Measurements from ENCODE around the gene DDOST. TPM values are rescaled to one million over a fixed set of nuclear protein-coding genes. Genes with fewer than 3 reads are reported as not detected.
A peak's percentile ranks its signal among the peaks of the same experiment; 100 is the strongest.

Gene DDOST
- total RNA-seq, 6 donors from 2014 or later = 54.5 to 212 (median 141) TPM

- Histone ChIP-seq H3K36me3 (no peaks in the 10 kb centered on the region), H3K4me3 (no peak overlapping the region), H3K9me3 (no peaks in the 10 kb centered on the region), H3K27ac (no peak overlapping the region), H3K27me3 (no peaks in the 10 kb centered on the region), H3K4me1 (peaks cover 6 to 14% (median 8%) of the 10 kb centered on the region in 4 donors)
- no peak for ATAC-seq (ENCODE audit: low FRiP score in 2 of 2)
- TF ChIP-seq POLR2A (IDR thresholded peaks at IDR 0.05) (no peak), CTCF (IDR thresholded peaks at IDR 0.05) (no peak), EP300 (IDR thresholded peaks at IDR 0.05) (no peak), POLR2AphosphoS5 (IDR thresholded peaks at IDR 0.05) (no peak)
- DNase-seq = no peak
- 89 to 91% methylated on average over 16 to 17 of the region's 17 CpGs for WGBS, 2 donors
Measured at GRCh38 chr1:20700636-20701215, 39.6 kb upstream of the DDOST start.

GRCh38 chr1:20699558-20699957 lies 38.4 kb upstream of the DDOST start:
- Histone ChIP-seq H3K36me3 (no peaks in the 10 kb centered on the region), H3K4me1 (peaks cover 6 to 14% (median 8%) of the 10 kb centered on the region in 4 donors), H3K4me3 (no peak overlapping the region), H3K9me3 (no peaks in the 10 kb centered on the region), H3K27me3 (no peaks in the 10 kb centered on the region), H3K27ac (no peak overlapping the region)
- no peak for ATAC-seq (ENCODE audit: low FRiP score in 2 of 2)
- 90 to 94% methylated on average over 9 of the region's 9 CpGs for WGBS, 2 donors
- TF ChIP-seq EP300 (IDR thresholded peaks at IDR 0.05) (no peak), CTCF (IDR thresholded peaks at IDR 0.05) (no peak), POLR2A (IDR thresholded peaks at IDR 0.05) (no peak), POLR2AphosphoS5 (IDR thresholded peaks at IDR 0.05) (no peak)
- no peak for DNase-seq

- Histone ChIP-seq H3K4me1 (peaks cover 6 to 14% (median 8%) of the 10 kb centered on the region in 4 donors), H3K27ac (no peak overlapping the region), H3K4me3 (no peak overlapping the region), H3K27me3 (no peaks in the 10 kb centered on the region), H3K36me3 (no peaks in the 10 kb centered on the region), H3K9me3 (no peaks in the 10 kb centered on the region)
- DNase-seq (peak in 1 of 2 donors; percentile 55), ATAC-seq (ENCODE audit: low FRiP score in 2 of 2) (no peak)
- TF ChIP-seq POLR2A (IDR thresholded peaks at IDR 0.05) (no peak), POLR2AphosphoS5 (IDR thresholded peaks at IDR 0.05) (no peak), CTCF (IDR thresholded peaks at IDR 0.05) (no peak), EP300 (IDR thresholded peaks at IDR 0.05) (no peak)
- 82 to 86% methylated on average over 8 to 17 of the region's 18 CpGs for WGBS, 2 donors
Measured at GRCh38 chr1:20698195-20698910, 37.2 kb upstream of the DDOST start.

- ATAC-seq (ENCODE audit: low FRiP score in 2 of 2) (no peak), DNase-seq (no peak)
- 82 to 91% methylated on average over 10 to 12 of the region's 12 CpGs for WGBS, 2 donors
- Histone ChIP-seq H3K9me3 (no peaks in the 10 kb centered on the region), H3K27me3 (no peaks in the 10 kb centered on the region), H3K4me3 (no peak overlapping the region), H3K36me3 (no peaks in the 10 kb centered on the region), H3K4me1 (peaks cover 6 to 14% (median 8%) of the 10 kb centered on the region in 4 donors), H3K27ac (peak overlapping the region in 1 of 4 donors; percentile 84)
- no peak for TF ChIP-seq EP300 (IDR thresholded peaks at IDR 0.05)
- no peak for TF ChIP-seq CTCF (IDR thresholded peaks at IDR 0.05)
- no peak for TF ChIP-seq POLR2A (IDR thresholded peaks at IDR 0.05)
- TF ChIP-seq POLR2AphosphoS5 (IDR thresholded peaks at IDR 0.05) = no peak
Measured at GRCh38 chr1:20697563-20697962, 36.4 kb upstream of the DDOST start.
